GM23248 (cell line): ENCODE measurements around the gene CD244.

ENCODE experiments used
- EZH2 ChIP-seq: fragments of 200-600 bp; sonication (generic); IDR thresholded peaks from 2 replicates; pipeline ENCODE4 v1.6.1; 2018; ENCODE audit warnings: antibody characterized with exemption, mild to moderate bottlenecking; ENCODE audit not compliant: insufficient read depth, poor library complexity, severe bottlenecking
- EZH2phosphoT487 ChIP-seq: fragments of 200-600 bp; sonication (generic); IDR thresholded peaks from 2 replicates; pipeline ENCODE4 v1.6.1; 2018; ENCODE audit warnings: antibody characterized with exemption, moderate library complexity, mild to moderate bottlenecking, low read depth; ENCODE audit not compliant: insufficient read depth

DNA sequence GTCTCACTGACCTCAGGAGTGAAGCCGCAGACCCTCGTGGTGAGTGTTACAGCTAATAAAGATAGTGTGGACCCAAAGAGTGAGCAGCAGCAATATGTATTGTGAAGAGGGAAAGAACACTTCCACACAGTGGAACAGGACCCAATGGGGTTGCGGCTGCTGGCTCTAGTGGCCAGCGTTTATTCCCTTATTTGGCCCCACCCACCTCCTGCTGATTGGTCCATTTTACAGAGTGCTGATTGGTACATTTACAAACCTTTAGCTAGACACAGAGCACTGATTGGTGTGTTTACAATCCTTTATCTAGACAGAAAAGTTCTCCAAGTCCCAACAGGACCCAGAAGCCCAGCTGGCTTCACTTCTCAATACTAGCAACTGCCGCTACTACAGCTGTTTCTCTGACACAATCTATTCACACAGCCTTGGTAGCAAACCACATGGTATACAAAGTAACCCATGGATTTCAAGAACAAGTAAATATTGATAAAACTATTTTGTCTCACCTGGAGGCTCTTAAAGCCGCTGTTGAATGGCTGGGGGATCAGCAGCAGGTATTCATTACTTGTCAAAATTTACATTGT, 47.6 kb upstream of the CD244 start:
- TF ChIP-seq EZH2phosphoT487 (no peak), EZH2 (no peak)
